GM10266 (cell line): ENCODE data around the gene TMEM184B.

Source experiments
- DNase-seq: peaks from one replicate; pipeline ENCODE4 v3.0.0; 2012; ENCODE audit errors: extremely low spot score
- CTCF ChIP-seq: IDR thresholded peaks from 2 replicates; pipeline ENCODE4 v1.5.1; 2012; ENCODE audit warnings: mild to moderate bottlenecking, low read depth; ENCODE audit not compliant: control insufficient read depth, insufficient read depth; ENCODE audit errors: missing control alignments

Gene TMEM184B

GRCh38 chr22:38311323-38311620, 38.5 kb upstream of the TMEM184B start:
- no peak for DNase-seq
- no peak for TF ChIP-seq CTCF

GRCh38 chr22:38310518-38311322, 37.9 kb upstream of the TMEM184B start:
- DNase-seq, result no peak
- TF ChIP-seq CTCF, result no peak

GRCh38 chr22:38309614-38310517, 37.1 kb upstream of the TMEM184B start:
- DNase-seq, result no peak
- no peak for TF ChIP-seq CTCF

- DNase-seq, result no peak
- no peak for TF ChIP-seq CTCF
These were observed 36.1 kb upstream of the TMEM184B start for GRCh38 chr22:38308791-38309498.

- TF ChIP-seq CTCF, result peak; percentile 30
- DNase-seq, result peak; percentile 77
These were observed 33.0 kb upstream of the TMEM184B start for GRCh38 chr22:38305471-38306448.

- TF ChIP-seq CTCF, result no peak
- DNase-seq, result no peak
These were observed 31.7 kb upstream of the TMEM184B start for GRCh38 chr22:38304526-38304925.
